Skin of body (tissue), 2 donors: ENCODE measurements around the gene AP2M1. TPM values are rescaled to one million over a fixed set of nuclear protein-coding genes. Genes with fewer than 3 reads are reported as not detected.
A peak's percentile ranks its signal among the peaks of the same experiment; 100 is the strongest.

Source experiments
- DNase-seq: peaks from one replicate; lab custom pipeline; 2025; lab: John Stamatoyannopoulos, UW
- total RNA-seq: library from RNA; depleted of rRNA; stranded (reverse); fragments of >200 nt; gene quantifications from one replicate; pipeline ENCODE4 v1.2.3, GENCODE V29; 2014

The AP2M1 gene
- total RNA-seq, 1 donor from 2014 or later: 135 TPM

DNA sequence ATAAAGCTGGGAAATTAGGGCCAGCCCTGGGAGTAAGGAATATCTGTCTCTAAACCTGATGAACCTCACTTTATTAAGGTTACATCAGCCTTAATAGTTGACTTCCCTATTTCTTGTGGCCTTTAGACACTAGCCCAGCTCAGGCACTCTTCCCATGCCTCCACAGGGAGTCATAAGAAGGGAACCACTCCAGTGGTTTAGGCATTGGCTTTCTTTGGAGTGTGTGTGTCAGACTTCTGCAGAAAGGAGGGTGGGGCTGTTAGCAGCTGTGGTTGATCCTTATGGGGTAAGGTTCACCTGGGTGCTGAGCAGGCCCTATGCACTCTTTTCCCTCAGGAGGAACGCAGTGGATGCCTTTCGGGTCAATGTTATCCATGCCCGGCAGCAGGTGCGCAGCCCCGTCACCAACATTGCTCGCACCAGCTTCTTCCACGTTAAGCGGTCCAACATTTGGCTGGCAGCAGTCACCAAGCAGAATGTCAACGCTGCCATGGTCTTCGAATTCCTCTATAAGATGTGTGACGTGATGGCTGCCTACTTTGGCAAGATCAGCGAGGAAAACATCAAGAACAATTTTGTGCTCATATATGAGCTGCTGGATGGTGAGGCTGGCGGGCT, 4.0 kb downstream of the AP2M1 start:
- no peak for DNase-seq

DNA sequence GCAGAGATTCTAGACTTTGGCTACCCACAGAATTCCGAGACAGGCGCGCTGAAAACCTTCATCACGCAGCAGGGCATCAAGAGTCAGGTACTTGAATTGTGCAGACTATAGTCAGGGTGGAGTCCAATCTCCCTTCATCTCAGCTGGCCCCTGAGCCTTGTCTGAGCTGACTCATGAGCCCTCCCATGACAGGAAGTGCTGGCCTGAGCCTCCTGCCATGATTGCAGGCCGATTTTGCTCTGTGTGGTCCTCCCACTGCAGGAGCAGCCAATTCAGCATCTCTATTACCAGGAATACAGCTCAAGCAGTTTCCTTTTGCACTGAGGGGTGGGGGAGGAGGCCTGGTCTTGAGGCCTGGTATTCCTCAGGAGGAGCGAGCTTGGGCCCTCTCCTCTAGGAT, 5.5 kb downstream of the AP2M1 start:
- no peak for DNase-seq

DNA sequence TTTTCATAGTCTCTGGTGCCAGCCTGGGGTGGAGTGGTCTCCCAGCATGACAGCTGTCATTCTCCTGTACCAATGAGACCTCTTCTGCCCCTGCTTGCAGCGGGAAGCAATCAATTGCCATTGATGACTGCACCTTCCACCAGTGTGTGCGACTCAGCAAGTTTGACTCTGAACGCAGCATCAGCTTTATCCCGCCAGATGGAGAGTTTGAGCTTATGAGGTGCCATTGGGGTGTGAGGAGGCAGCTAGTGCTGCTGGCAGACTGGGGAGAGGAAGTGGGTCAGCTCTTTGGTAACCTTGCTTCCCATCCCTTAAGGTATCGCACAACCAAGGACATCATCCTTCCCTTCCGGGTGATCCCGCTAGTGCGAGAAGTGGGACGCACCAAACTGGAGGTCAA, 6.9 kb downstream of the AP2M1 start:
- DNase-seq: no peak

DNA sequence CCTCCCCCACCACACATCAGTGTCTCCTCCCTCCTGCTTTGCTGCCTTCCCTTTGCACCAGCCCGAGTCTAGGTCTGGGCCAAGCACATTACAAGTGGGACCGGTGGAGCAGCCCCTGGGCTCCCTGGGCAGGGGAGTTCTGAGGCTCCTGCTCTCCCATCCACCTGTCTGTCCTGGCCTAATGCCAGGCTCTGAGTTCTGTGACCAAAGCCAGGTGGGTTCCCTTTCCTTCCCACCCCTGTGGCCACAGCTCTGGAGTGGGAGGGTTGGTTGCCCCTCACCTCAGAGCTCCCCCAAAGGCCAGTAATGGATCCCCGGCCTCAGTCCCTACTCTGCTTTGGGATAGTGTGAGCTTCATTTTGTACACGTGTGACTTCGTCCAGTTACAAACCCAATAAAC, 9.0 kb downstream of the AP2M1 start:
- no peak for DNase-seq

DNA sequence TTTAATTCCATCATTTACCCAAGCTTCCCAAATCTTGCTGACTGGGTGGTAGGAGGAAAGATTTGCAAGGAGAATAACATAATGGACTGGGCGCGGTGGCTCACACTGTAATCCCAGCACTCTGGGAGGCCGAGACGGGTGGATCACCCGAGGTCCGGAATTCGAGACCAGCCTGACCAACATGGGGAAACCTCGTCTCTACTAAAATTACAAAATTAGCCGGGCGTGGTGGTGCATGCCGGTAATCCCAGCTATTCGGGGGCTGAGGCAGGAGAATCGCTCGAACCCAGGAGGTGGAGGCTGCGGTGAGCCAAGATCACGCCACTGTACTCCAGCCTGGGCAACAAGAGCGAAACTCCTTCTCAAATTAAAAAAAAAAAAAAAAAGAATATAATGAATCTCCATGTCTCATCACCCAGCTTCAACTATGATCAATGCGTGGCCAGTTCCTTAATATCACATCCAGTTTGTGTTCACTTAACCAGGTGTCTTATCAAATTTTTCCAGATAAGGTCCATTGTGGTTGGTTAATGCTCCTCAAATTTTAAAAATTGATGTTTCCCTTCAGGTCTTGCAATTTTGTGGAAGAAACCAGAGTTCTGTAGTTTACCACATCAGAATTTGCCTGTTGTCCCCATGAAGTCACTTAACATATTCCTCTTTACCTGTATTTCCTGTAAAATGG, 10.0 kb downstream of the AP2M1 start:
- DNase-seq: no peak

DNA sequence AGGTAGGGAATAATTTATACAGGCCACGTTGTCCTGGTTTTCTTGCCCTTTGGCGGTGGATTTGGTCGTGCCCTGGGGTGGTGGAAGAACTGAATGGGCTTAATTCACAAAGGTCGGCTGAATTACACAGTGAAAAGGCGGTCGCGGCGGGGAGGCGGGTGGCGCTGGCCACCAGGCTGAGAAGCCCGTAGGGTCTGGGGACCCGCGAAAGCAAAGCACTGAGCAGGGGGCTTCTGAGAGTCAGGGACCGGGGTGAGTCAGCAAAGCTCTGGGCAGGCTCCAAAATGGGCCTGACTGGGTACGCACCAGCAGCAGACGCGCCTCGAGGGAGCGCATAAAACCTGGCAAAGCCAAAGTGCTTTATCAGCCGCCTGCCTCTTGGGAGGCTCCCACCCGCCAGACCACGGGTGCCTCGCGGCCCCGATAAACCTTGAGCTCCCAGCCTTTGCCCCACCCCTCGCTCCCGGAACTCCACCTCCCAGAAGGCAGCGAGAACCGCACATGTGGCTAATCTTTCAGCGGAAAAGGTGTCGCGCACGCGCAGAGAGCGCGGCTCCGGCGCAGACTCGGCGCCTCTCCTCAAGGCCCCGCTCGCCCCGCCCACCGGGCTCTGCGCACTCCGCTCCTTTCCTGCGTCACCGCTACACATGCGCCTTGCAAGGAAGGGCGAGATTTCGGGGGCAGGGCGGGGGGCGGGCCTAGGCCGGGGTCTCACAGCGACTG, 11.0 kb downstream of the AP2M1 start:
- DNase-seq: peak; percentile 99

DNA sequence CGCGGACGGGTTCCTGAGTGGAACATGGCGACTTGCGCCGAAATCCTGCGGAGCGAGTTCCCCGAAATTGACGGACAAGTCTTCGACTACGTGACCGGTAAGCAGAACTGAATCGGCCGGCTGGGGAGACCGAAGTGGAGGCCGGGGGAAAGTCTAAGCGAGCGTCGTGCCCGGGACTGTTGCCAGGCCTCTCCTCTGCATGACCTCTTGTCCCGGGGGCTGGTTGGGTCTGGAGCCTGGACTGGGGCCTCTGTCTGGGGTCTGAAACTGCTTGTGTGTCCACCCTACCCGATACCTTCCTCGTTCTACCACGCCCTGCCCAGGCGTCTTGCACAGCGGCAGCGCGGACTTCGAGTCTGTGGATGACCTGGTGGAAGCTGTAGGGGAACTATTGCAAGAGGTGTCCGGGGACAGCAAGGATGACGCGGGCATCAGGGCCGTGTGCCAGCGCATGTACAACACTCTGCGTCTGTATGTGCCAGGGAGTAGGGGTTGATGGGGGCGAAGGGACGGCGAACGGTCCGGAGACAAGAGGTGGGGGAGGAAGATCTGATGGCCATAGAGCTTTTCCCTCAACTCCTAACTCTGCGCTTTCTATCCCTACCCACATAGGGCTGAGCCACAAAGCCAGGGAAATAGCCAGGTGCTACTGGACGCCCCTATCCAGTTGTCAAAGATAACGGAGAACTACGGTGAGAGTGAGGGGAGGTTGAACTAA, 11.7 kb downstream of the AP2M1 start, which contains the start of gene ABCF3:
ABCF3 (plus strand) TSS at position 16 of the 718 bp plus-strand sequence; CDS start at position 25, 9 bp downstream.
- DNase-seq: no peak

DNA sequence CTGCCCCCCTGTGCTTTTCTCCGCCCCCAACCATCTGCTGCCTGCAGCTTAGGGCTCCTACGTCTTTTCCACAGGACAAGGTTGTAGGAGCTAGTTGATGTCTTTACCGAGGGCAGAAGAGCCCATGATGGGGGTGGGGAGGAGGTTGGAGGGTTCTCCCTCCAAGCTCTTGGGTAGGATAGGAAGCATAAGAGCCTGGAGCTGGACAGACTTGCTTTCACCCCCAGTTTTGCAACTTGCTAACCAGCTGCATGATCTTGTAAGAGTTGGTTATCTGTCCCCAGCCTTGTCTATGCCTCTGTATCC, 12.2 kb downstream of the AP2M1 start:
- DNase-seq: no peak

DNA sequence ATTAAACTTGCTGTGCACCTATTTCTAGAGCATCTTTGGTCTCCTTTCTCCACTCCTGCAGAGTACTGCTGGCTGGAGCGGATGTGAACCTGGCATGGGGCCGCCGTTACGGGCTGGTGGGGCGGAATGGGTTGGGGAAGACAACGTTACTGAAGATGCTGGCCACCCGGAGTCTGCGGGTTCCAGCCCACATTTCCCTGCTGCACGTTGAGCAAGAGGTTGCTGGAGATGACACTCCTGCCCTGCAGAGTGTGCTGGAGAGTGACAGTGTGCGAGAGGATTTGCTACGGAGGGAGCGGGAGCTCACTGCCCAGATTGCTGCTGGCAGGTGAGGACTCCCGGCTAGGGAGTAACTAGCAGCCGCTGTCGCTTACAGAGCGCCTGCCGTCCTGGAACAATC, 13.4 kb downstream of the AP2M1 start:
- no peak for DNase-seq

DNA sequence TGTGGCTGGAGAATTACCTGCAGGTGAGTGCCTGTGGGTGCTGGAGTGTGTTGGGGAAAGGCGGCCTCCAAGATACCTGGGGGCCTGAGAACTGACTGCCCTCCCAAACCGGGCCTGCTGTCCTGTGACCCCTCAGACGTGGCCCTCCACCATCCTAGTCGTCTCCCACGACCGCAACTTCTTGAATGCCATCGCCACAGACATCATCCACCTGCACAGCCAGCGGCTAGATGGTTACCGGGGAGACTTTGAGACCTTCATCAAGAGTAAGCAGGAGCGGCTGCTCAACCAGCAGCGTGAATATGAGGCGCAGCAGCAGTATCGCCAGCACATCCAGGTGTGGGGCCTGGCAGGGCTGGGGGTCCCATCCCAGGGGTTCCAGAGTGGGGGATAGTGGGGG, 14.8 kb downstream of the AP2M1 start:
- no peak for DNase-seq

DNA sequence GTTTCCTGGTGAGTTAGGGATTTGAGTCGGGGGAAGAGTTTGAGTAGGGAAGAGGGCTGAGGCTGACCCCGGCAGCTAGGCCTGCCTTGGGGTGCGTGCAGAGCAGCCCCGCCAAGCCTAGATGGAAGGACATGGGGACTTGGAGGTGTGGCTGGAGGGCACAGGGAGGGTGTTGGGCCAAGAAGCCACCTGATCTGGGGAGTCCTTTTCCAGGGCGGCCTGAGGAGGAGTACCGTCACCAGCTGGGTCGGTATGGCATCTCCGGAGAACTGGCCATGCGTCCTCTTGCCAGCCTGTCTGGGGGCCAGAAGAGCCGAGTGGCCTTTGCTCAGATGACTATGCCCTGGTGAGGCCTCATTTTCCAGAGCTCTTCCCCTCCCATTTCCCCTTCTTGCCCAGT, 18.2 kb downstream of the AP2M1 start:
- no peak for DNase-seq

DNA sequence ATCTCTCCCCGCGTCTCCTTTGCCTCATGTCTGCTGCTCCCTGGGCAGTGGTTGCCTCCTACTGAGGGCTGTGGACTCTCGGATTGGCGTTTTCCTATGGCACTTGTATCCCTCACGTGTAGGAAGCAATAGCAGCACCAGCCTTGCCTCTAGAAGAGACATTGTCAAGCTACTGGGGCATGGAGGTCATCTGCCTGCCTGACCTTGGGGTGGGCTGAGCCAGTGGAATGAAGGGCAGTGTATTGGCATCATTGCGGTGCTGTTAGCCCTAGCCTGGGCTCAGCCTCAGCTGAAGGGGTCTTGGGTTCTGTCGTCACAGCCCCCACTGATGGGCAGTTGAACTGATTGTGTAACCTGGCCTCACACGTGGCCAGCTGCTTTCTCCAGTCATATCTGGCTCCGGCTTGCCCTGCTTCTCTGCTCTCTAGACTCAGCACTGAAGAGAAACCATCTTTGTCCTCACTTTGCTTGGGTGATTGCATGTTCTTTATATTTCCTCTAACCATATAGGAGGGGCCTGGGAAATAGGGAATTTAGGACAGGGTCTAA, 19.4 kb downstream of the AP2M1 start:
- no peak for DNase-seq

DNA sequence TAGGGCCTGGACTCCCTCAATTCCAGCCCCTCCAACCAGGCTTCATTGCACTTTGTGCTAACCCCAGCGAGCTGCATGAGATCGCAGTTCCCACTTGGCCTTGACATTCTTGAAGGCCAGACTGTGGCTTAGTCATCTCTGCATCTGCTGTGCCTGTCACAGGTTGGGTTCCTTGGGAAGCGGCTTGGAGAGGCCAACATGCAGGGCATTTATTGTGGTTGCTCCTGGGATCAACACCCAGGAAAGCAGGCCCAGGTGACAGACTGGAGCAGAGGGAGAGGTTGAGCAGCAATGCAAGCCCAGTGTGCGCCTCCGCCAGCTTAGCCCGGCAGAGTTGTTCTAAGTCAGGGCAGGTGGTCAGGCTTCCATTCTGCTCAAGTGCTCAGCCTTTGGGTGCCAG, 21.9 kb downstream of the AP2M1 start:
- no peak for DNase-seq

DNA sequence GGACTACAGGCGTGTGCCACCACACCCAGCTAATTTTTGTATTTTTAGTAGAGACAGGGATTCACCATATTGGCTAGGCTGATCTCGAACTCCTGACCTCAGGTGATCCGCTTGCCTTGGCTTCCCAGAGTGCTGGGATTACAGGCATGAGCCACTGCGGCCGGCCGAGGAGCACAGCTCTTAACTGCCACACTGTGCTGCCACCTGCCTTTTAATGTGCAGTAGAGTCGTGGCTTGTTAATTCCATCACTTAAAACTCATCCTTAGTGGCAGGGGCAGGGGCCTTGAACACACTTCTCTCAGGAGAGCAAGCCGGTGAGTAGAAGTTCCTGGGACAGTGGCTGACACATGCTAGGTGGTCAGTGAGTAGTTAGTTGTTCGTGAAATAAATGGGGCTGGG, 23.9 kb downstream of the AP2M1 start:
- no peak for DNase-seq

DNA sequence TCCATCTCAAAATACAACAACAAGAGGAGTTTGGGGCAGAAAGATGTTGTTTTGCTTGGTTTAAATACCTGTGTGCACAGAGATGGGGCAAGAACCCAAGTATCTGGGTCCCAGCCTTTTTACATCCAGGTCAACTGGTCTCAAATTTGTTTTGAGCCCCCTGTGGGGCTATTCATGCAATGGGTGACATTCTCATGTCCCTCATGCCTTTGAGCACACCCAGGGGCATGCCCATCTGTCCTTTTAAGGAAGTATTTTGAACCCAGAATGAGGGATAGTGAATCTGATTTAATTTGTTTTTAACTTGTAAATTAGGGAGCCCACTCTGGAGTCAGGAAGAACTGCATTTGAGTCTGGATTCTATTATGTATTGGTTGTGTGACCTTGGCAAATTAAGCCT, 26.2 kb downstream of the AP2M1 start:
- no peak for DNase-seq

DNA sequence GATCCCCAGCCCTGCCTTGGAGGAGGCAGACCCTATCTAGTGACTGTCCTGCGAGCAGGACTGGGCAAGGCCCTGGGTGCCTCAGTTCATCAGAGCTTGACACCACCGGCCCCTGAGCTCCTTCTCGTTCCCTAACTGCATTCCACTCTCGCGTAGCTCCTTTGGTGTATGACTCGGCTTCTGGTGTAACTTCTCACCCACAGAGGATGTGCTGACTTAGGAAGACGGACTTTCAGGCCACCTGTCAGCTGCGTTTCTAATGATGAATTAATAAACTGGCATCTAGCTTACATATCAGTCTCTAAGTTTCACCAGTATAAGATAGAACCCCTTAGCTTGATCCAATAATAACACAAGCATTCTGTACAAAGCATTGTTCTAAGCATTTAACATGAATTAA, 28.9 kb downstream of the AP2M1 start:
- DNase-seq: no peak

DNA sequence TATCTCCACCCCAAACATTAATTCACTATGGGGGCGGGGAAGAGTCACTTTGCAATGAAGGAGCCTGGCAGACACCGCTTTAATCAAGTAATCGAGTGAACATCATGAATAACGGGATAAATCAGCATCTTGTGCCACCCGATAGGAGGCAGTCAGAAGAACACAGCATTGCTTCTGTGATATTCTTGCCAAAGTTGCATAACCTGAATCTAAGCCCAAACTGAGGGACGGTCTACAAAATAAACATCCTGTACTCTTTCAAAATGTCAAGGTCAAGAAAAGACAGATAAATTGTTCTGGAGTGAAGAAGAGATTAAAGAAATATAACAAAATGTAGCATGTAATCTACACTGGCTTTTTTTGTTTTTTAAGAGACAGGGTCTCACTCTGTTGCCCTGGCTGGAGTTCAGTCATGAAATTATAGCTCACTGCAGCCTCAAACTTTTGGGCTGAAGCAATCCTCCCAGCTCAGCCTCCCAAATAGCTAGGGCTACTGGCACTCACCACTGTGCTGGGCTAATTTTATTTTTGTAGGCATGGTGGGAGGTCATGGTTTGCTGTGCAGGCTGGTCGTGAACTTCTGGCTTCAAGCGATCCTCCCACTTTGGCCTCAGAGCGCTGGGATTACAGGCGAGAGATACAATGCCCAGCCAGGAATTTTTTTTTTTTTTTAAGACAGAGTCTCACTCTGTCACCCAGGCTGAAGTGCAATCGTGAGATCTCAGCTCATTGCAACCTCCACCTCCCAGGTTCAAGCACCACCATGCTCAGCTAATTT, 34.7 kb downstream of the AP2M1 start:
- no peak for DNase-seq

DNA sequence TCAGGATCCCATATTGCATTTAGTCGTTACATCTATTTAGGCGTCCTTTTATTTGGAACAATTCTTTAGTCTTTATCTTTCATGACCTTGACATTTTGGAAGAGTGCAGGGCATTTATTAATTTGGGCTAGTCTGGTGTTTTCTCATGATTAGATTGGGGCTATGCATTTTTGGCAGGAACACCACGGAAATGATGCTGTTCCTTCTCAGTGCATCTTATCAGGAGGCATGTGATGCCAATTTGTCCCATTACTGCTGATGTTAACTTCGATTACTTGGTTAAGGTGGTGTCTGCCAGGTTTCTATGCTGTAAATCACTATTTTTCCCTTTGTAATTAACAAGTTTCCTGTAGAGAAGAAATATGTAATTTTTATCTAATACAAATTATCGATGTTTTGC, 36.6 kb downstream of the AP2M1 start:
- no peak for DNase-seq

DNA sequence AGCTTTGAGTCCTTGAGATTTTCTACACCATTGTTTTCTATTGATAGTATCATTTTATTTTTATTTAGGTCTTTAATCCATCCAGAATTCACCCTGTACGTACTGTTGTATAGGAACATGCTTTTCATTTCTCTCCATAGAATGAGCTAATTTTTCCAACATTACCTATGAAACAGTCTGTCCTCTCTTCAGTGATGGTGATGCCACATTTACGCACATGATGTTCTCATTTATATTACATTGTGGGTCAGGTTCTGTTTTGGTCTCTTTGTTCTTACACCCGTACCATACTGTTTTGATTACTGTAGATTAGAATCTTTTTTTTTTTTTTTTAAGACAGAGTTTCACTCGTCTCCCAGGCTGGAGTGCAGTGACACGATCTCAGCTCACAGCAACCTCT, 37.1 kb downstream of the AP2M1 start:
- no peak for DNase-seq

DNA sequence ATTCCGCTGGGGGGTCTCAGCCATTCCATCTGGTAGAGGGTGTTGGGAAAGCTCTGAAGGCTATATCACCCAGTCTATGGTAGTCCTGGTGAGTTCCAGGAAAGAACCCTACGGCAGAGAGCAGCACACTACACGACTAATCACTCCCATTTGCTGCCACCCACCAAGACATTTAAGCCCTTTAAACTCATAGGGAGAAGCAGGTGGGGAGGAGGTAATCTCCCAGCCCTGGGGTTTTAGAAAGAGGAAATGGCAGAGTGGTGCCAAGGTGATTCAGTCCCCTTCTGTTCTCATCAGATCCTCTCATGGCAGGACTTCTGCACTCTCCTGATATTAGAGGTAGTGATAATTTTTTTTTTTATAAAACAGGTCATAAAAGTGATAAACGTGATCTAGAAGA, 44.2 kb downstream of the AP2M1 start:
- DNase-seq: no peak

DNA sequence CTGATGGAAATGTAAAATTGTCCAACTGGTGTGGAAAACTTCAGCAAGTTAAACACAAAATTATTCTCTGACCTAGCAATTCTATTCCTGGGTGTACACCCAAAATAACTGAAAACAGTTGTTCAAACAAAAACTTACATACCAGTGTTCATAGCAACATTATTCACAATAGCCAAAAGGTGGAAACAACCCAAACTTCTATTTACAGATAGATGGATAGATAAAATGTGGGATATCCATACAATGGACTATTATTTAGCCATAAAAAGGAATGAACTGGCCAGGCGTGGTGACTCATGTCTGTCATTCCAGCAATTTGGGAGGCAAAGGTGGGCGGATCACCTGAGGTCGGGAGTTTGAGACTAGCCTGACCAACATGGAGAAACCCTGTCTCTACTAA, 47.9 kb downstream of the AP2M1 start:
- DNase-seq: no peak
